HUES48 (cell line): ENCODE measurements around the gene COPS9.

ENCODE experiments used
- H3K27ac ChIP-seq: one replicate; pipeline ENCODE4 v1.7.0; 2013; ENCODE audit warnings: low read depth, low read length, inconsistent platforms
- H3K27me3 ChIP-seq: 2 replicates; pipeline ENCODE4 v1.6.1; 2013; ENCODE audit warnings: mild to moderate bottlenecking, low read length; ENCODE audit not compliant: control insufficient read depth, insufficient read depth
- H3K36me3 ChIP-seq: 2 replicates; pipeline ENCODE4 v1.6.1; 2013; ENCODE audit warnings: low read length; ENCODE audit not compliant: control insufficient read depth, insufficient read depth
- H3K4me1 ChIP-seq: 2 replicates; pipeline ENCODE4 v1.6.1; 2013; ENCODE audit warnings: mild to moderate bottlenecking, low read length; ENCODE audit not compliant: control insufficient read depth, insufficient read depth
- H3K4me3 ChIP-seq: 2 replicates; pipeline ENCODE4 v1.5.1; 2013; ENCODE audit warnings: mild to moderate bottlenecking, low read depth, low read length
- H3K9ac ChIP-seq: 2 replicates; pipeline ENCODE4 v1.6.1; 2013; ENCODE audit warnings: mild to moderate bottlenecking, low read depth, low read length, moderate library complexity
- H3K9me3 ChIP-seq: 2 replicates; pipeline ENCODE4 v1.6.1; 2013; ENCODE audit warnings: low read length; ENCODE audit not compliant: control insufficient read depth, insufficient read depth

COPS9 gene

GRCh38 chr2:240165034-240165433, 28.9 kb upstream of the COPS9 start:
- no peaks in the 10 kb centered on the region for H3K36me3 ChIP-seq
- no peak overlapping the region for H3K27ac ChIP-seq
- H3K4me1 ChIP-seq = no peaks in the 10 kb centered on the region
- no peaks in the 10 kb centered on the region for H3K27me3 ChIP-seq
- no peak overlapping the region for H3K9ac ChIP-seq
- H3K4me3 ChIP-seq = no peak overlapping the region
- H3K9me3 ChIP-seq = peaks cover 7% of the 10 kb centered on the region; the same call in 1 of the 2 replicates

- H3K4me3 ChIP-seq = no peak overlapping the region
- H3K9me3 ChIP-seq = peaks cover 7% of the 10 kb centered on the region; the same call in 1 of the 2 replicates
- no peaks in the 10 kb centered on the region for H3K36me3 ChIP-seq
- no peaks in the 10 kb centered on the region for H3K4me1 ChIP-seq
- no peak overlapping the region for H3K9ac ChIP-seq
- no peaks in the 10 kb centered on the region for H3K27me3 ChIP-seq
- H3K27ac ChIP-seq = no peak overlapping the region
These were observed 28.5 kb upstream of the COPS9 start for GRCh38 chr2:240164586-240164985.

- Histone ChIP-seq H3K9me3 (peaks cover 7% of the 10 kb centered on the region; the same call in 1 of the 2 replicates), H3K4me1 (no peaks in the 10 kb centered on the region), H3K4me3 (no peak overlapping the region), H3K36me3 (no peaks in the 10 kb centered on the region), H3K27me3 (no peaks in the 10 kb centered on the region), H3K9ac (no peak overlapping the region), H3K27ac (no peak overlapping the region)
These were observed 27.9 kb upstream of the COPS9 start for GRCh38 chr2:240163844-240164574.

GRCh38 chr2:240162939-240163714, 27.0 kb upstream of the COPS9 start:
- H3K9me3 ChIP-seq = peaks cover 7% of the 10 kb centered on the region; the same call in 1 of the 2 replicates
- no peak overlapping the region for H3K4me3 ChIP-seq
- no peaks in the 10 kb centered on the region for H3K4me1 ChIP-seq
- no peaks in the 10 kb centered on the region for H3K36me3 ChIP-seq
- H3K27ac ChIP-seq = no peak overlapping the region
- no peaks in the 10 kb centered on the region for H3K27me3 ChIP-seq
- H3K9ac ChIP-seq = no peak overlapping the region

GRCh38 chr2:240162531-240162930, 26.4 kb upstream of the COPS9 start:
- no peak overlapping the region for H3K9ac ChIP-seq
- no peaks in the 10 kb centered on the region for H3K36me3 ChIP-seq
- no peaks in the 10 kb centered on the region for H3K27me3 ChIP-seq
- H3K4me1 ChIP-seq = no peaks in the 10 kb centered on the region
- no peak overlapping the region for H3K4me3 ChIP-seq
- no peak overlapping the region for H3K27ac ChIP-seq
- peaks cover 7% of the 10 kb centered on the region; the same call in 1 of the 2 replicates for H3K9me3 ChIP-seq

GRCh38 chr2:240162032-240162431, 25.9 kb upstream of the COPS9 start:
- Histone ChIP-seq H3K4me1 (0 out of 2 replicates have a peak, but pooled peaks cover under 1% of the 10 kb centered on the region), H3K4me3 (no peak overlapping the region), H3K36me3 (no peaks in the 10 kb centered on the region), H3K9ac (no peak overlapping the region), H3K27ac (no peak overlapping the region), H3K9me3 (peaks cover 7% of the 10 kb centered on the region; the same call in 1 of the 2 replicates), H3K27me3 (no peaks in the 10 kb centered on the region)

- Histone ChIP-seq H3K4me1 (0 out of 2 replicates have a peak, but pooled peaks cover 3% of the 10 kb centered on the region), H3K9ac (no peak overlapping the region), H3K27ac (no peak overlapping the region), H3K4me3 (no peak overlapping the region), H3K9me3 (peaks cover 7% of the 10 kb centered on the region; the same call in 1 of the 2 replicates), H3K36me3 (no peaks in the 10 kb centered on the region), H3K27me3 (no peaks in the 10 kb centered on the region)
These were observed 25.1 kb upstream of the COPS9 start for GRCh38 chr2:240161087-240161750.

GRCh38 chr2:240160291-240161086, 24.4 kb upstream of the COPS9 start:
- Histone ChIP-seq H3K27me3 (no peaks in the 10 kb centered on the region), H3K27ac (no peak overlapping the region), H3K4me3 (no peak overlapping the region), H3K9me3 (peaks cover 7% of the 10 kb centered on the region; the same call in 1 of the 2 replicates), H3K9ac (no peak overlapping the region), H3K36me3 (no peaks in the 10 kb centered on the region), H3K4me1 (0 out of 2 replicates have a peak, but pooled peaks cover 3% of the 10 kb centered on the region)

GRCh38 chr2:240159251-240159839, 23.2 kb upstream of the COPS9 start:
- Histone ChIP-seq H3K27ac (no peak overlapping the region), H3K9me3 (peaks cover 7% of the 10 kb centered on the region; the same call in 1 of the 2 replicates), H3K9ac (no peak overlapping the region), H3K4me1 (0 out of 2 replicates have a peak, but pooled peaks cover 3% of the 10 kb centered on the region), H3K36me3 (no peaks in the 10 kb centered on the region), H3K27me3 (no peaks in the 10 kb centered on the region), H3K4me3 (no peak overlapping the region)

GRCh38 chr2:240157147-240157470, 21.0 kb upstream of the COPS9 start:
- H3K27me3 ChIP-seq = no peaks in the 10 kb centered on the region
- H3K4me1 ChIP-seq = 0 out of 2 replicates have a peak, but pooled peaks cover 3% of the 10 kb centered on the region
- no peak overlapping the region for H3K27ac ChIP-seq
- no peak overlapping the region for H3K4me3 ChIP-seq
- no peaks in the 10 kb centered on the region for H3K36me3 ChIP-seq
- H3K9ac ChIP-seq = no peak overlapping the region
- H3K9me3 ChIP-seq = no peaks in the 10 kb centered on the region
